HEK293T (cell line): ENCODE results near the gene ITGA1.

ENCODE experiments used
- BHLHE40 ChIP-seq: fragments of 450-650 bp; IDR thresholded peaks from 2 replicates; pipeline ENCODE4 v1.6.1; 2016; ENCODE audit warnings: mild to moderate bottlenecking, moderate library complexity, borderline replicate concordance
- CTBP1 ChIP-seq: fragments of 450-650 bp; IDR thresholded peaks from 2 replicates; pipeline ENCODE4 v1.6.1; 2016; ENCODE audit warnings: borderline replicate concordance
- ELF4 ChIP-seq: fragments of 450-650 bp; IDR thresholded peaks from 2 replicates; pipeline ENCODE4 v1.6.1; 2017; ENCODE audit warnings: antibody characterized with exemption
- FOXA1 ChIP-seq: fragments of 450-650 bp; IDR thresholded peaks from 2 replicates; pipeline ENCODE4 v1.6.1; 2016; ENCODE audit warnings: mild to moderate bottlenecking
- FOXM1 ChIP-seq: fragments of 450-650 bp; IDR thresholded peaks from 2 replicates; pipeline ENCODE4 v1.6.1; 2017; ENCODE audit warnings: mild to moderate bottlenecking, borderline replicate concordance
- HDGF ChIP-seq: fragments of 450-650 bp; IDR thresholded peaks from 2 replicates; pipeline ENCODE4 v1.6.1; 2017; ENCODE audit warnings: antibody characterized with exemption, borderline replicate concordance
- L3MBTL2 ChIP-seq: fragments of 450-650 bp; conservative IDR thresholded peaks from 2 replicates; pipeline ENCODE4 v1.6.1; 2016; ENCODE audit warnings: mild to moderate bottlenecking
- LEF1 ChIP-seq: fragments of 450-650 bp; IDR thresholded peaks from 2 replicates; pipeline ENCODE4 v1.6.1; 2017; ENCODE audit warnings: mild to moderate bottlenecking, borderline replicate concordance
- NFRKB ChIP-seq: fragments of 450-650 bp; IDR thresholded peaks from 2 replicates; pipeline ENCODE4 v1.6.1; 2016; ENCODE audit warnings: mild to moderate bottlenecking, moderate library complexity
- PKNOX1 ChIP-seq: fragments of 450-650 bp; IDR thresholded peaks from 2 replicates; pipeline ENCODE4 v1.6.1; 2016
- SP1 ChIP-seq: fragments of 450-650 bp; IDR thresholded peaks from 2 replicates; pipeline ENCODE4 v1.6.1; 2017
- SUZ12 ChIP-seq: fragments of 450-650 bp; IDR thresholded peaks from 2 replicates; pipeline ENCODE4 v1.6.1; 2016; ENCODE audit warnings: mild to moderate bottlenecking
- ZNF384 ChIP-seq: fragments of 450-650 bp; IDR thresholded peaks from 2 replicates; pipeline ENCODE4 v1.6.1; 2016

GRCh38 chr5:52994266-52994665 is 206.6 kb downstream of the ITGA1 start:
- TF ChIP-seq ZNF384: no peak
- no peak for TF ChIP-seq ELF4
- no peak for TF ChIP-seq LEF1
- TF ChIP-seq SP1: no peak
- no peak for TF ChIP-seq BHLHE40
- TF ChIP-seq NFRKB: no peak
- TF ChIP-seq PKNOX1: no peak
- no peak for TF ChIP-seq CTBP1
- no peak for TF ChIP-seq SUZ12
- TF ChIP-seq HDGF: no peak
- TF ChIP-seq FOXA1: no peak
- TF ChIP-seq L3MBTL2: no peak
- no peak for TF ChIP-seq FOXM1
